Dermis microvascular lymphatic vessel endothelial cell (primary cell): Measurements from ENCODE around the gene TNFAIP8L3. TPM values are rescaled to one million over a fixed set of nuclear protein-coding genes. Genes with fewer than 3 reads are reported as not detected.

Experiments used
- DNase-seq, 2 donors: peaks; one replicate each; pipeline versions ENCODE4 v3.0.0 to v3.0.0-alpha.2; 2010; ENCODE audit warnings: low read depth in 2 of 2
- total RNA-seq: library from RNA; depleted of rRNA; stranded (reverse); fragments of >200 nt; gene quantifications from 2 replicates; pipeline ENCODE4 v1.2.1, GENCODE V29; 2014

Gene TNFAIP8L3
- total RNA-seq, 1 donor from 2014 or later: 91.5 TPM

- DNase-seq: peak in 1 of 2 donors; percentile 32
Observed at GRCh38 chr15:51090753-51091152, 4.0 kb downstream of the TNFAIP8L3 start.

GRCh38 chr15:51089699-51090453 is 4.8 kb downstream of the TNFAIP8L3 start:
- DNase-seq: peak in 1 of 2 donors; percentile 70

- DNase-seq: no peak
Observed at GRCh38 chr15:51089041-51089440, 5.7 kb downstream of the TNFAIP8L3 start.

- no peak for DNase-seq
Observed at GRCh38 chr15:51088585-51088984, 6.1 kb downstream of the TNFAIP8L3 start.

- no peak for DNase-seq
Observed at GRCh38 chr15:51087513-51087912, 7.2 kb downstream of the TNFAIP8L3 start.

- DNase-seq: no peak
Observed at GRCh38 chr15:51086409-51086808, 8.3 kb downstream of the TNFAIP8L3 start.

- DNase-seq: peak in 1 of 2 donors; percentile 43
Observed at GRCh38 chr15:51085764-51086163, 8.9 kb downstream of the TNFAIP8L3 start.

GRCh38 chr15:51083641-51084166 is 11.0 kb downstream of the TNFAIP8L3 start:
- no peak for DNase-seq

- no peak for DNase-seq
Observed at GRCh38 chr15:51082246-51082645, 12.5 kb downstream of the TNFAIP8L3 start.

GRCh38 chr15:51080286-51080685 is 14.4 kb downstream of the TNFAIP8L3 start:
- DNase-seq: no peak

GRCh38 chr15:51079226-51079625 is 15.5 kb downstream of the TNFAIP8L3 start:
- no peak for DNase-seq

- DNase-seq: peak in 1 of 2 donors; percentile 17
Observed at GRCh38 chr15:51077221-51078153, 17.2 kb downstream of the TNFAIP8L3 start.

- no peak for DNase-seq
Observed at GRCh38 chr15:51076524-51077220, 18.0 kb downstream of the TNFAIP8L3 start.

GRCh38 chr15:51075826-51076523 is 18.7 kb downstream of the TNFAIP8L3 start:
- no peak for DNase-seq

- no peak for DNase-seq
Observed at GRCh38 chr15:51075364-51075763, 19.3 kb downstream of the TNFAIP8L3 start.

- DNase-seq: no peak
Observed at GRCh38 chr15:51074926-51075325, 19.8 kb downstream of the TNFAIP8L3 start.

- DNase-seq: no peak
Observed at GRCh38 chr15:51071578-51071977, 23.1 kb downstream of the TNFAIP8L3 start.

GRCh38 chr15:51069983-51070382 is 24.7 kb downstream of the TNFAIP8L3 start:
- DNase-seq: no peak

- DNase-seq: no peak
Observed at GRCh38 chr15:51067510-51067909, 27.2 kb downstream of the TNFAIP8L3 start.

- no peak for DNase-seq
Observed at GRCh38 chr15:51065781-51066180, 28.9 kb downstream of the TNFAIP8L3 start.

GRCh38 chr15:51065261-51065660 is 29.4 kb downstream of the TNFAIP8L3 start:
- DNase-seq: no peak
